Astrocyte of the spinal cord (primary cell): ENCODE measurements around the gene SPC24.

Experiments used
- DNase-seq: peaks from one replicate; pipeline ENCODE4 v3.0.0; 2011; ENCODE audit warnings: low read depth, low spot score
- H3K4me3 ChIP-seq: 2 replicates; pipeline ENCODE4 v1.5.1; 2011; ENCODE audit warnings: low read depth, mild to moderate bottlenecking, low read length, moderate library complexity
- CTCF ChIP-seq: IDR thresholded peaks from 2 replicates; pipeline ENCODE4 v1.5.1; 2012; ENCODE audit warnings: low read depth, mild to moderate bottlenecking, low read length, inconsistent platforms
- in situ Hi-C: cut with HindIII; loops from 2 replicates; pipeline ENCODE4 v1.10.0; 2017; ENCODE audit warnings: low sequenced_read_pairs

SPC24 gene

GRCh38 chr19:11200931-11201330 is 45.3 kb upstream of the SPC24 start:
- TF ChIP-seq CTCF = no peak
- no peak overlapping the region for H3K4me3 ChIP-seq
- in situ Hi-C loops = no loop called here
- no peak for DNase-seq

- no peak for TF ChIP-seq CTCF
- no peak overlapping the region for H3K4me3 ChIP-seq
- in situ Hi-C loops = no loop called here
- no peak for DNase-seq
These were observed 44.5 kb upstream of the SPC24 start for GRCh38 chr19:11200015-11200574.

GRCh38 chr19:11199517-11199916 is 43.9 kb upstream of the SPC24 start:
- in situ Hi-C loops = no loop called here
- no peak for TF ChIP-seq CTCF
- no peak for DNase-seq
- H3K4me3 ChIP-seq = no peak overlapping the region

GRCh38 chr19:11198769-11199424 is 43.3 kb upstream of the SPC24 start:
- no peak for TF ChIP-seq CTCF
- DNase-seq = no peak
- no peak overlapping the region for H3K4me3 ChIP-seq
- in situ Hi-C loops = no loop called here

- in situ Hi-C loops = no loop called here
- DNase-seq = no peak
- no peak for TF ChIP-seq CTCF
- no peak overlapping the region for H3K4me3 ChIP-seq
These were observed 42.6 kb upstream of the SPC24 start for GRCh38 chr19:11198175-11198534.

- peak within 1 kb of the TSS; percentile 81 for H3K4me3 ChIP-seq
- in situ Hi-C loops = no loop called here
- no peak for TF ChIP-seq CTCF
- DNase-seq = peak; percentile 66
These were observed 42.0 kb upstream of the SPC24 start, which contains the start of gene KANK2 for GRCh38 chr19:11197291-11198174. Gene KANK2, minus strand, starts transcription at chr19:11197545. Its CDS starts 3,034 bp downstream, at chr19:11194511.
